ENCODE measurements around the gene GNG3.
"Not testable (repeated sequence)": the region's sequence is repeated elsewhere in the genome, so short reads cannot be mapped to it uniquely, and the experiment has no call there.

The GNG3 gene

DNA sequence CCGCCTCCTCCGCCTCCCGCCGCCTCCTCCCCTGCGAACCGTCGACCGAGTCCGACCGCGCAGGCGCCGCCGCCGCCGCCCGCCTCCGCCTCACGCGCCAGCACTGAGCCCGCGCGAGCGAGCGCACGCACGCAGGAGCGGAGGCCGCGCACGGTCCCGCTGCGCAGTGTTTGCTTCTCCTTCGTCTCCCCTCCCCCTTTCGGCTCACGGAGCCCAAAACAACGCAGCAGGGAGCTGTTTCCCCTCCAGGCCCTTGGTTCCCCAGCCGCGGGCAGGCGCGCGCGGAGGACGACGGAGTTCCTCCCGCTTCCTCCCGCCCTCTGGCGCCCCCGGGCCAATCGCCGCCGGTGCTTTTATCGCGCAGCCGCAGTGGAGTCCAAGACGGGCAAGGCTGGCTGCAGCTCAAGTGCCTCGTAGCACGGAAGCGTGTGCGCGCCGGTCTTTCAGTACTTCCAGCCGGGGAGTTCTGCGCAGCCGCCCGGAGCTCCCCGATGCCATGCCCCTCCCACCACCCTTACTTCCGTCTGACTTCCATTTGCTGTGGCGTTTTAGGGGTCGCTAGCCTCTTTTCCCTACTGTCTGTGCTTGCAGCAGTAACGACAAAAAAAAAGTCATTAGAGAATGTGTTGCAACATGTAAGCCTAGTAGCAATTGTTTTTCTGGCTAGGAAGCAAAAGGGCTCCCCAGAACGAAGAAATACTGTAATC, 19.8 kb downstream of the GNG3 start, which contains the start of gene HNRNPUL2:
TSS of gene HNRNPUL2 (minus strand) at position 293 of the 707 bp plus-strand sequence. CDS start 301 bp downstream, outside the sequence.
- Histone ChIP-seq H3K36me3 (ENCODE audit: control insufficient read depth, insufficient read depth, low read length) (peaks cover 20% of the 10 kb centered on the region), H3K4me1 (ENCODE audit: control insufficient read depth, insufficient read depth, low read length, poor library complexity, severe bottlenecking) (peaks cover 27% of the 10 kb centered on the region), H3K27me3 (replicated peaks; ENCODE audit: control insufficient read depth, insufficient read depth, low read length, poor library complexity, severe bottlenecking) (no peaks in the 10 kb centered on the region), H3K27ac (ENCODE audit: insufficient read depth, low read length, poor library complexity, severe bottlenecking) (peak within 1 kb of the TSS; percentile 97), H3K9me3 (ENCODE audit: control insufficient read depth, low read length) (no peaks in the 10 kb centered on the region), H3K4me3 (ENCODE audit: insufficient read depth, low read depth, low read length, poor library complexity, severe bottlenecking) (peak within 1 kb of the TSS; percentile 96)
- DNase-seq = peak; percentile 98

DNA sequence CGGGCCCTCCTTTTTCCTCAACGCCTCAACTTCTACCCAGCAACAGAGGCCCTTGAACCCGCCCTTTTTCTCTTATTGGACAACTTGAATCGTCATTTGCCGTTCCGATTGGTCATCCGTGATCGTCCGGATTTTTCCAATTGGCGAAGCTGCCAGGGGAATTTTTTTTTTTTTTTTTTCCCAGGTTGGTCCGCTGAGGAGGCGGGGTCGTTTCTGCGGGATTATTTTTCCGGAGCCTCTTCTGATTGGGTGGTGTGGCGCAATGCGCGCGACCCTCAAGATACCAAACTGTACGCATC, 20.3 kb downstream of the GNG3 start:
- H3K9me3 ChIP-seq (ENCODE audit: control insufficient read depth, low read length) = no peaks in the 10 kb centered on the region
- H3K27me3 ChIP-seq (replicated peaks; ENCODE audit: control insufficient read depth, insufficient read depth, low read length, poor library complexity, severe bottlenecking) = no peaks in the 10 kb centered on the region
- peak overlapping the region; percentile 96 for H3K4me3 ChIP-seq (ENCODE audit: insufficient read depth, low read depth, low read length, poor library complexity, severe bottlenecking)
- H3K4me1 ChIP-seq (ENCODE audit: control insufficient read depth, insufficient read depth, low read length, poor library complexity, severe bottlenecking) = peaks cover 27% of the 10 kb centered on the region
- DNase-seq = peak; percentile 77 to 83 (median 83)
- peaks cover 15% of the 10 kb centered on the region for H3K36me3 ChIP-seq (ENCODE audit: control insufficient read depth, insufficient read depth, low read length)
- peak overlapping the region; percentile 97 for H3K27ac ChIP-seq (ENCODE audit: insufficient read depth, low read length, poor library complexity, severe bottlenecking)

GRCh38 chr11:62728171-62728988, 20.9 kb downstream of the GNG3 start, which contains the start of gene TTC9C:
Gene TTC9C, plus strand, starts transcription at chr11:62728486. Its CDS starts 363 bp downstream, at chr11:62728849.
- Histone ChIP-seq H3K27ac (ENCODE audit: insufficient read depth, low read length, poor library complexity, severe bottlenecking) (peak within 1 kb of the TSS; percentile 97), H3K4me1 (ENCODE audit: control insufficient read depth, insufficient read depth, low read length, poor library complexity, severe bottlenecking) (peaks cover 27% of the 10 kb centered on the region), H3K9me3 (ENCODE audit: control insufficient read depth, low read length) (no peaks in the 10 kb centered on the region), H3K27me3 (replicated peaks; ENCODE audit: control insufficient read depth, insufficient read depth, low read length, poor library complexity, severe bottlenecking) (no peaks in the 10 kb centered on the region), H3K36me3 (ENCODE audit: control insufficient read depth, insufficient read depth, low read length) (peaks cover 13% of the 10 kb centered on the region), H3K4me3 (ENCODE audit: insufficient read depth, low read depth, low read length, poor library complexity, severe bottlenecking) (peak within 1 kb of the TSS; percentile 96)
- DNase-seq = peak; percentile 62 to 82 (median 74)

DNA sequence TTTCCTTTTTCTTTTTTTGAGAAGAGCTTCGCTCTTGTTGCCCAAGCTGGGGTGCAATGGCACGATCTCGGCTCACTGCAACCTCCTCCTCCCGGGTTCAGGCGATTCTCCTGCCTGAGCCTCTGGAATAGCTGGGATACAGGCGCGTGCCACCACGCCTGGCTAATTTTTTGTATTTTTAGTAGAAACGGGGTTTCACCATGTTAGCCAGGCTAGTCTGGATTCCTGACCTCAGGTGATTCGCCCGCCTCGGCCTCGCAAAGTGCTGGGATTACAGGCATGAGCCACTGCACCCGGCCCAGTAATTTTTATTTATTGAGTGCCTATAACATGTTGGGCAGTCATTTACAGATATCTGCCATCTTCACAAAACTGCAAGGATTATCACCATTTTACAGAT, 22.6 kb downstream of the GNG3 start:
- DNase-seq; H3K36me3 ChIP-seq (ENCODE audit: control insufficient read depth, insufficient read depth, low read length); H3K4me3 ChIP-seq (ENCODE audit: insufficient read depth, low read depth, low read length, poor library complexity, severe bottlenecking); H3K27me3 ChIP-seq (replicated peaks; ENCODE audit: control insufficient read depth, insufficient read depth, low read length, poor library complexity, severe bottlenecking); H3K9me3 ChIP-seq (ENCODE audit: control insufficient read depth, low read length): not testable (repeated sequence)
- H3K27ac ChIP-seq (ENCODE audit: insufficient read depth, low read length, poor library complexity, severe bottlenecking) = peak overlapping the region; percentile 25
- H3K4me1 ChIP-seq (ENCODE audit: control insufficient read depth, insufficient read depth, low read length, poor library complexity, severe bottlenecking) = peaks cover 17% of the 10 kb centered on the region

GRCh38 chr11:62732830-62733229, 25.4 kb downstream of the GNG3 start:
- H3K27me3 ChIP-seq (replicated peaks; ENCODE audit: control insufficient read depth, insufficient read depth, low read length, poor library complexity, severe bottlenecking) = no peaks in the 10 kb centered on the region
- DNase-seq = no peak

DNA sequence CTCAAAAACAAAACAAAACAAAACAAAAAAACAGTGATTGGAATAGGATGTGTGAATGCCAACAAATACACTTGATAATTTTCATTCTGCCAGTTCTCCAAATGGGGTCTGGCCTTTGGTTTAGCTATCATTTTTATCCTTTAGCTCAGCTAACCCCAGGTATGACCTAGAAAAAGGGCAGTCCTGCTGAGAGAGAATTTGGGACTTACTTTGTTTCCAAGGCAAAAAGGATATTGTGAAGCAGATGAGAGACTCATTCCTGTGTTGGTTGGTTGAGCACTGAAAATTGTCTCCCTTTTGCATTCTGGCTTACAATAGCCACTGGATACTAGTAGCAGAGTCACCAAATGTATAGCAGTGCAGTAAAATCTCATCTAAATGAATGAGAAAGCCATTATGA, 29.7 kb downstream of the GNG3 start:
- no peak overlapping the region for H3K4me3 ChIP-seq (ENCODE audit: insufficient read depth, low read depth, low read length, poor library complexity, severe bottlenecking)
- peaks cover 23% of the 10 kb centered on the region for H3K36me3 ChIP-seq (ENCODE audit: control insufficient read depth, insufficient read depth, low read length)
- no peak overlapping the region for H3K27ac ChIP-seq (ENCODE audit: insufficient read depth, low read length, poor library complexity, severe bottlenecking)
- H3K4me1 ChIP-seq (ENCODE audit: control insufficient read depth, insufficient read depth, low read length, poor library complexity, severe bottlenecking) = no peaks in the 10 kb centered on the region
- no peaks in the 10 kb centered on the region for H3K9me3 ChIP-seq (ENCODE audit: control insufficient read depth, low read length)
- DNase-seq = no peak
- no peaks in the 10 kb centered on the region for H3K27me3 ChIP-seq (replicated peaks; ENCODE audit: control insufficient read depth, insufficient read depth, low read length, poor library complexity, severe bottlenecking)

More at GRCh38 chr11:62732830-62733229, 25.4 kb downstream of the GNG3 start:
- H3K4me1 ChIP-seq (ENCODE audit: control insufficient read depth, insufficient read depth, low read length, poor library complexity, severe bottlenecking) = peaks cover 8% of the 10 kb centered on the region
- no peak overlapping the region for H3K4me3 ChIP-seq (ENCODE audit: insufficient read depth, low read depth, low read length, poor library complexity, severe bottlenecking)
- H3K36me3 ChIP-seq (ENCODE audit: control insufficient read depth, insufficient read depth, low read length) = peaks cover 13% of the 10 kb centered on the region
- no peaks in the 10 kb centered on the region for H3K9me3 ChIP-seq (ENCODE audit: control insufficient read depth, low read length)
- H3K27ac ChIP-seq (ENCODE audit: insufficient read depth, low read length, poor library complexity, severe bottlenecking) = no peak overlapping the region

- Histone ChIP-seq H3K9me3 (ENCODE audit: control insufficient read depth, low read length) (no peaks in the 10 kb centered on the region), H3K27me3 (replicated peaks; ENCODE audit: control insufficient read depth, insufficient read depth, low read length, poor library complexity, severe bottlenecking) (no peaks in the 10 kb centered on the region), H3K4me1 (ENCODE audit: control insufficient read depth, insufficient read depth, low read length, poor library complexity, severe bottlenecking) (peaks cover 2% of the 10 kb centered on the region), H3K36me3 (ENCODE audit: control insufficient read depth, insufficient read depth, low read length) (peaks cover 8% of the 10 kb centered on the region), H3K27ac (ENCODE audit: insufficient read depth, low read length, poor library complexity, severe bottlenecking) (no peak overlapping the region), H3K4me3 (ENCODE audit: insufficient read depth, low read depth, low read length, poor library complexity, severe bottlenecking) (no peak overlapping the region)
- DNase-seq = no peak
Observed at GRCh38 chr11:62747475-62748160, 40.1 kb downstream of the GNG3 start.

DNA sequence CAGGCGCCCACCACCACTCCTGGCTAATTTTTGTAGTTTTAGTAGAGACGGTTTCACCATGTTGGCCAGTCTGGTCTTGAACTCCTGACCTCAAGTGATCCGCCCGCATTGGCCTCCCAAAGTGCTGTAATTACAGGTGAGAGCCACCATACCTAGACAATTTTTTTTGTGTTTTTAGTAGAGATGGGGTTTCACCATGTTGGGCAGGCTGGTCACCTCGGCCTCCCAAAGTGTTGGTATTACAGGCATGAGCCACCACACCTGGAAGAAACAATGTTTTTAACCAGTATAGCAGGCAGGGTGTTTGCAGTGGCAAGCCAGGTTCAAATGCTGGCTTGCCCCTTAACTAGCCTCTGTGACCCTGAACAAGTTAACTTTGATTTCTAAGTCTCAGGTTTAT, 42.5 kb downstream of the GNG3 start:
- not testable (repeated sequence) for DNase-seq; H3K27ac ChIP-seq (ENCODE audit: insufficient read depth, low read length, poor library complexity, severe bottlenecking)
- H3K4me1 ChIP-seq (ENCODE audit: control insufficient read depth, insufficient read depth, low read length, poor library complexity, severe bottlenecking) = peaks cover 18% of the 10 kb centered on the region

DNA sequence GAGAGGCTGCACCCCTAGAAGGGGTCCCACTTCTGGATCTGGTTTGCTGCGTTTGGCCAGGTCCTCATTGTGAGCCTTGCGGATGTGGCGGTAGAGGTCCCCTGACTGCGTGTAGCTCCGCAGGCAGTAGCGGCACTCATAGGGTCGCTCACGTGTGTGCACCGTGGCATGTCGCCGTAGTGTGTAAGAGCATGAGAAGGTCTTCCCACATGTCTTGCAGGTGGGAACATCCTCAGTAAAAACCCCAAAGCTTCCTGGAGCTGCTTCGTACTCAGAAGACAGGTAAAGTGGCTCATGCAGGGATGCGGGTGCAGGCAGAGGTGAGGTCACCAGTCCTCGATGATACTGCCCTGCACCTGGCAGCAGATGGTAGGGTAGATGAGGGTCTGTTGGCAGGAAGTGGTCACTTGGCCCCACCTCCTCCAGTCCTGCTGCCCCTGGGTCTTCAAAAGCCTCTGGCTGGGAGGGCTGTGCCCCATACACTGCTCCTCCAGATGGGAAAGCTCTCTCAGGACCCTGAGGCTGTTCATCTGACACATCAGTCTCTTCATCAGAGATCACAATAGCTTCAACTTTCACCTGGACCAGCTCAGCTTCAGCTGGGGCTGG, 44.8 kb downstream of the GNG3 start:
- Histone ChIP-seq H3K4me1 (ENCODE audit: control insufficient read depth, insufficient read depth, low read length, poor library complexity, severe bottlenecking) (peaks cover 18% of the 10 kb centered on the region), H3K9me3 (ENCODE audit: control insufficient read depth, low read length) (no peaks in the 10 kb centered on the region), H3K27me3 (replicated peaks; ENCODE audit: control insufficient read depth, insufficient read depth, low read length, poor library complexity, severe bottlenecking) (no peaks in the 10 kb centered on the region), H3K27ac (ENCODE audit: insufficient read depth, low read length, poor library complexity, severe bottlenecking) (no peak overlapping the region), H3K4me3 (ENCODE audit: insufficient read depth, low read depth, low read length, poor library complexity, severe bottlenecking) (no peak overlapping the region), H3K36me3 (ENCODE audit: control insufficient read depth, insufficient read depth, low read length) (peaks cover 8% of the 10 kb centered on the region)
- no peak for DNase-seq

More for the DNA sequence above, 42.5 kb downstream of the GNG3 start:
- not testable (repeated sequence) for H3K27me3 ChIP-seq (replicated peaks; ENCODE audit: control insufficient read depth, insufficient read depth, low read length, poor library complexity, severe bottlenecking); H3K36me3 ChIP-seq (ENCODE audit: control insufficient read depth, insufficient read depth, low read length); H3K9me3 ChIP-seq (ENCODE audit: control insufficient read depth, low read length); H3K4me3 ChIP-seq (ENCODE audit: insufficient read depth, low read depth, low read length, poor library complexity, severe bottlenecking)
